ENCODE results near the gene FRMD4A.

FRMD4A gene

GRCh38 chr10:13913897-13914296, 416.8 kb downstream of the FRMD4A start:
- Histone ChIP-seq H3K4me1 (ENCODE audit: insufficient read depth, poor library complexity, severe bottlenecking) (no peaks in the 10 kb centered on the region), H3K27me3 (ENCODE audit: insufficient read depth, poor library complexity, severe bottlenecking) (no peaks in the 10 kb centered on the region), H3K27ac (ENCODE audit: poor library complexity, severe bottlenecking) (no peak overlapping the region), H3K4me3 (ENCODE audit: severe bottlenecking) (no peak overlapping the region), H3K36me3 (ENCODE audit: low read depth) (no peaks in the 10 kb centered on the region), H3K9me3 (ENCODE audit: severe bottlenecking) (no peaks in the 10 kb centered on the region)
- DNase-seq (ENCODE audit: low spot score) (no peak), ATAC-seq (ENCODE audit: low read depth) (no peak)
- no peak for TF ChIP-seq CTCF (IDR thresholded peaks at IDR 0.05; ENCODE audit: poor library complexity, severe bottlenecking)

GRCh38 chr10:13911821-13912520, 418.8 kb downstream of the FRMD4A start:
- no peak overlapping the region for H3K4me3 ChIP-seq (ENCODE audit: severe bottlenecking)
- no peak for DNase-seq (ENCODE audit: low spot score)
- no peak for ATAC-seq (ENCODE audit: low read depth)
- TF ChIP-seq CTCF (IDR thresholded peaks at IDR 0.05; ENCODE audit: poor library complexity, severe bottlenecking): no peak
- no peaks in the 10 kb centered on the region for H3K9me3 ChIP-seq (ENCODE audit: severe bottlenecking)
- no peak overlapping the region for H3K27ac ChIP-seq (ENCODE audit: poor library complexity, severe bottlenecking)
- no peaks in the 10 kb centered on the region for H3K4me1 ChIP-seq (ENCODE audit: insufficient read depth, poor library complexity, severe bottlenecking)
- no peaks in the 10 kb centered on the region for H3K27me3 ChIP-seq (ENCODE audit: insufficient read depth, poor library complexity, severe bottlenecking)
- no peaks in the 10 kb centered on the region for H3K36me3 ChIP-seq (ENCODE audit: low read depth)

- no peak for DNase-seq (ENCODE audit: low spot score)
- no peak overlapping the region for H3K4me3 ChIP-seq (ENCODE audit: severe bottlenecking)
- H3K27ac ChIP-seq (ENCODE audit: poor library complexity, severe bottlenecking): no peak overlapping the region
- no peaks in the 10 kb centered on the region for H3K27me3 ChIP-seq (ENCODE audit: insufficient read depth, poor library complexity, severe bottlenecking)
- H3K36me3 ChIP-seq (ENCODE audit: low read depth): no peaks in the 10 kb centered on the region
- no peaks in the 10 kb centered on the region for H3K4me1 ChIP-seq (ENCODE audit: insufficient read depth, poor library complexity, severe bottlenecking)
- no peak for TF ChIP-seq CTCF (IDR thresholded peaks at IDR 0.05; ENCODE audit: poor library complexity, severe bottlenecking)
- no peak for ATAC-seq (ENCODE audit: low read depth)
- H3K9me3 ChIP-seq (ENCODE audit: severe bottlenecking): no peaks in the 10 kb centered on the region
Measured at GRCh38 chr10:13909516-13910258, 421.0 kb downstream of the FRMD4A start.

- Histone ChIP-seq H3K4me3 (ENCODE audit: severe bottlenecking) (no peak overlapping the region), H3K9me3 (ENCODE audit: severe bottlenecking) (no peaks in the 10 kb centered on the region), H3K36me3 (ENCODE audit: low read depth) (no peaks in the 10 kb centered on the region), H3K27ac (ENCODE audit: poor library complexity, severe bottlenecking) (no peak overlapping the region), H3K27me3 (ENCODE audit: insufficient read depth, poor library complexity, severe bottlenecking) (no peaks in the 10 kb centered on the region), H3K4me1 (ENCODE audit: insufficient read depth, poor library complexity, severe bottlenecking) (no peaks in the 10 kb centered on the region)
- DNase-seq (ENCODE audit: low spot score): no peak
- no peak for ATAC-seq (ENCODE audit: low read depth)
- no peak for TF ChIP-seq CTCF (IDR thresholded peaks at IDR 0.05; ENCODE audit: poor library complexity, severe bottlenecking)
Measured at GRCh38 chr10:13908475-13908874, 422.2 kb downstream of the FRMD4A start.

DNA sequence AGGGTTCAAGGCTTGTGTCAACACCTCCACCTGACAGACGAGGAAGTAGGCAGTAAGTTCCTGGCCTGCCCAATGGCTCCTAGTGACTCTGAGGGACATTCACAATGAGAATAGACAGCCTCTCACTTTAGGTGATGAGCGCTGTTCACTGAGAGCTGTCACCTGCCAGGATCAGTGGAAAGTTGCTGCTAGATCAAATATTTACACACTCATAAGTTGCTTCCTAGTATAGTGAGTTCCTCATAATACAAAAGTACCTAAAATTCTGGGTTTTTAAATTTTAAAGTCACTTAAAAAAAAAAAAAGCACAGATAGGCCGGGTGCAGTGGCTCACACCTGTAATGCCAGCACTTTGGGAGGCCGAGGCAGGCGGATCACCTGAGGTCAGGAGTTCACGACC, 423.2 kb downstream of the FRMD4A start:
- Histone ChIP-seq H3K27ac (ENCODE audit: poor library complexity, severe bottlenecking) (no peak overlapping the region), H3K4me1 (ENCODE audit: insufficient read depth, poor library complexity, severe bottlenecking) (no peaks in the 10 kb centered on the region), H3K4me3 (ENCODE audit: severe bottlenecking) (no peak overlapping the region), H3K27me3 (ENCODE audit: insufficient read depth, poor library complexity, severe bottlenecking) (no peaks in the 10 kb centered on the region), H3K9me3 (ENCODE audit: severe bottlenecking) (no peaks in the 10 kb centered on the region), H3K36me3 (ENCODE audit: low read depth) (no peaks in the 10 kb centered on the region)
- ATAC-seq (ENCODE audit: low read depth) (no peak), DNase-seq (ENCODE audit: low spot score) (no peak)
- no peak for TF ChIP-seq CTCF (IDR thresholded peaks at IDR 0.05; ENCODE audit: poor library complexity, severe bottlenecking)
